Glomerular visceral epithelial cell (primary cell): ENCODE results near the gene ARHGEF7.
"Not testable (repeated sequence)": the region's sequence is repeated elsewhere in the genome, so short reads cannot be mapped to it uniquely, and the experiment has no call there.

Experiments used
- DNase-seq: peaks from one replicate; pipeline ENCODE4 v3.0.0-alpha.2; 2016; ENCODE audit errors: extremely low spot score

The ARHGEF7 gene

DNA sequence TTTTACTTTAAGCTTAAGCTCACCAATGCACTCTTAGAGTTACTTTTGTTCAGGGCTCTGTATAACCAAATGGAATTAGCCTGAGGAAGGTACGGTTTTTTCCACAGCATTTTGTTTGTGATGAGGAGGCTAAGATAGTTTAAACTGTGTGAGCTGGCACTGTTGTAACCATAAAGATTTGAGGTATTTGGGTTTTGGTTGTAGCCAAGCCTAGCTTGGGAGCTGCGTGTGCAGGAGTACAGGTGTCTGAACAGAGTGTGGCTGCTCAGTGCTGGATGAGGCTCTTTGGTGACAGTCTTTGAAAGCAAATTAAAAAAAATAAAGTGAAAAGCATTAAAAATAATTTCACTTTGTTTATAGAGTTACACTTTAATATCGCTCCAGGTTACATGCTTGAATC is 56.0 kb downstream of the ARHGEF7 start:
- DNase-seq, result no peak

DNA sequence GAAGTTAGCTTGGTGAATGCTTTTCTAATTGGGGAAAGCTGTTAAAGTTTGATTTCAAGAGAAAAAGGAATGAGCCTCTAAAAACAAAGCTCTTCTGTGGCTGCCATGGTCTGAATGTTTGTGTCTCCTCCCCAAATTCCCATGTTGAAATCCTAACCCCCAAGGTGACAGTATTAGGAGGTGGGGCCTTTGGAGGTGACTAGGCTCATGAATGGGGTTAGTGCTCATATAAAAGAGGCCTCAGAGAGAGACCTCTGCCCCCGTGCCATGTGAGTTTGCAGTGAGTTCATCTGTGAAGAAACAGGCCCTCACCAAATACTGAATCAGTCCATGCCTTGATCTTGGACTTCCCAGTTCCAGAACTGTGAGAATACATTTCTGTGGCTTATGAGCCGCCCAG is 56.5 kb downstream of the ARHGEF7 start:
- no peak for DNase-seq

DNA sequence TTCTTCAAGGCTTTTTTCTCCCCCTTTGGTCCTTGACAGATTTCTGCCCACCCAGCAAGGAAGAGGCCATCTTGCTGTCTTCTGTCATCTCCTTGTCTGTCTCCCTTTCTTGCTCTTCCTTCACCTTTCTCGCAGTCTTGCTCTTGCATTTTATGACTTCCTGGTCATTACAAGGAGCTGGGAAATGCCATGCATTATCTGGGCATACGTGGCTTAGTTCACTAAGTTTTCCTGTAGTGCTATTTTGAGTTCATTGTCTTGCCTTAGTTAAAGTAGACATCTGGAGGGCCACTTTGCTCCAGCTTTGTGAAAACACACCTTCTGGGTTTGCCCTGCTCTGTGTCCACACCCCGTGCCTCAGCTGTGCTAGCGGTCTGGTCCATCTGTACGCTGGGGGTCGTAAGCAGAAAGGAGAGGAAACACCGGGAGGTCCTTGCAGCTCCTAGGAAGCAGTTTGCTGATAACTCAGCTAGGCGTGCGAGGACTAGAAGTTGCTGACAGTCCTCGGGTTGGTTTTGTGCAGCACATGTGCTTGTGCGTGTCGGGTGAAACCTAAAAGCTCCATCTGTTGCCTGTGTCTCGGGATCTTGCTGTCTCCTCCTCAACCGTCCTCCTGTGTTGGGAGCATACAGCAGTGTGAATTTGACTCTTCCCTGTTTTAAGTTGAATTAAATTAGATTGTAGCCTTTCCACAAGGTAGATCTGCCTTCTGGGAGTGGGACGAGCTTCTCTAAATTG is 59.4 kb downstream of the ARHGEF7 start:
- no peak for DNase-seq

DNA sequence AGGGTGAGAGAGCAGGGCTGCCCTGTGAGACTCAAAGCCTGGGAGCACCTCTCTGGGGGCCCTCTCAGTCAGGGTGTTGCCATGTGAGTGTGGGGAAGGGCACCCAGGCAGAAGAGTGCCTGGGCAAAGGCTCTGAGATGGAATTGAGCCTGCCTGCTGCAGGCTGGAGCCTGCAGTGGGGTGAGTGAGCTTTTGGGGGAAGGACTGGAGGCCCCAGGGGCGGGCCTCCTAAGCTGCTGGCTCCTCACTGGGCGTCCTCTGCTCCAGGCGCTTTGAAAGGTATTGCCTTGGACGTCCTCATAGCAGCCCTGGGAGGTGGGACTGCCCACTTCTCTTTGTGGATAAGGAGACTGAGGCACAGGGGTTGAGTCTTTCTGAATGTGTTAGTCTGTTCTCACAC is 60.3 kb downstream of the ARHGEF7 start:
- no peak for DNase-seq

- DNase-seq, result no peak
Measured at GRCh38 chr13:111175935-111176334, 60.8 kb downstream of the ARHGEF7 start.

- no peak for DNase-seq
Measured at GRCh38 chr13:111176421-111176820, 61.3 kb downstream of the ARHGEF7 start.

DNA sequence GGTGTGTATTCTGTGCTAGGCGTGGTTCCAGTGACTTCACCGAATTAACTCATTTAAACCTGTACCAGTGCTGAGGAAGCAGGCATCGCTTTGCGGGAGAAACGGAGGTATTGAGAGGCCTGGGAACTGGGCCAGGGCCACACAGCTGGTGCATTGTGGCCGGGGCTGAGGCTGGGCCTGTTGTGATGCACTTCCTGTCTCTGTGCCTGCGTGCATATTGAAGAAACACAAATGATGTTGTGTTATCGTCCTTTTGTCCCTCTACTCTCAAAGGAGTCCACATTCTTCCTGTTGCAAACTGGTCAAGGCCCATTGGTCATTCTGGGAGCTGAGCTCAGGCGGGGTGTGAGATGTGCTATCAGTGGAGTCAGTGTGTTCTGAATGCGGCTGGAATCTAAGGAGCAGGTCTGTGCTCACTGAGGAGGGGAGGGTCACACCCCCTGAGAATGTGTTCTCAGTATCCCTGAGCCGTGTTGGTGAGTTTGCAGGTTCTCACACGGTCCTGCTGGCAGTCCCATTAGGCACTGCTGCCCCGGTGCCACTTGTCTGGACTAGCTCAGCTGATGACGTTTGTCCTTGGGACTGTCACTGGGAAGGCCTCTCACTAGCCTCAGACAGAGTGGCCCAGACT is 62.1 kb downstream of the ARHGEF7 start:
- no peak for DNase-seq

DNA sequence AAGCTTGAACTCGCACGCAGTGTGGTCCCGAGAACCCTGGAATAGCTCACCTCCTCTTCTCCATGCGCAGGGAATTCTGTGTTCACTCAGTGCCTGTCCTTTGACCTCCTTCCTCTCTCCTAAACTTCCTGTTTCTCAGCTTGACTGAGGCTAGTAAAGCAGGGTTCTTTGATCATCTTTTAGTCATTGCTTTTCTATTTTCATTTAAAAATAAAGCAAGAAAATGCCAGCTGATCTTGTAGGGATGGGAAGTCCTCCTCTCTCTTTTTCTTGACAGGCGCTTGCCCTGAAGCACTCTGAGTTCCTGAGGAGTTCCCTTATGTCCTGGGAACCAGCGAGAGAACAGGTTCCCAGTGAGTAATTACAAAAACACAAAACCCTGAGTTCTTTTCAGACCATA is 62.8 kb downstream of the ARHGEF7 start:
- no peak for DNase-seq

GRCh38 chr13:111178402-111178801 is 63.3 kb downstream of the ARHGEF7 start:
- no peak for DNase-seq

GRCh38 chr13:111179908-111180760 is 65.0 kb downstream of the ARHGEF7 start:
- DNase-seq, result no peak

- DNase-seq, result no peak
Measured at GRCh38 chr13:111181977-111182376, 66.9 kb downstream of the ARHGEF7 start.

- no peak for DNase-seq
Measured at GRCh38 chr13:111183087-111183645, 68.1 kb downstream of the ARHGEF7 start.

DNA sequence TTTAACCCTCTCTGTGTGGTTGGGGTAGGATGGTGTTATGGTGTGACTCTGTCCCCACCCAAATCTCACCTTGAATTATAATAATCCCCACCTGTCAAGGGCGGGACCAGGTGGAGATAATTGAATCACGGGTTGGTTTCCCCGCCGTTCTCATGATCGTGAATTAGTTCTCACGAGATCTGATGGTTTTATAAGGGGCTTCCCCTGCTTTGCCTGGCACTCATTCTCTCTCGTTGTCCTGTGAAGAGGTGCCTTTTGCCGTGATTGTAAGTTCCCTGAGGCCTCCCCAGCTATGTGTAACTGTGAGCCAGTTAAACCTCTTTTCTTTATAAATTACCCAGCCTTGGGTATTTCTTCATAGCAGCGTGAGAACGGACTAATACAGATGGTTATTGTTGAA is 68.8 kb downstream of the ARHGEF7 start:
- no peak for DNase-seq

- no peak for DNase-seq
Measured at GRCh38 chr13:111184458-111185401, 69.6 kb downstream of the ARHGEF7 start.

- no peak for DNase-seq
Measured at GRCh38 chr13:111186305-111186935, 71.3 kb downstream of the ARHGEF7 start.

GRCh38 chr13:111187960-111188541 is 72.9 kb downstream of the ARHGEF7 start:
- DNase-seq, result peak; percentile 41

DNA sequence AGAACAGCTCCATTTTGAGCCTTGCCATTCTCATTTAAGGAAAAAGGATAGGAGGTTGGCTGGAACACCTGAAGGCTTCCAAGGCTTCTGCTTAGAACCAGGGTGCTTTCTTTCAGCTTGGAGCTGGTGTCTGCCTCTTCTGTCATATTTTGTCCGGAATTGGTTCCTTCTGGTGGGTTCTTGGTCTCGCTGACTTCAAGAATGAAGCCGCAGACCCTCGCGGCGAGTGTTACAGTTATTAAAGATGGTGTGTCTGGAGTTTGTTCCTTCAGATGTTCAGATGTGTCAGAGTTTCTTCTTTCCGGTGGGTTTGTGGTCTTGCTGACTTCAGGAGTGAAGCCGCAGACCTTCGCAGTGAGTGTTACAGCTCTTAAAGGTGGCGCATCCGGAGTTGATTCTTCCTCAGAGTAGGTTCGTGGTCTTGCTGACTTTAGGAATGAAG is 74.0 kb downstream of the ARHGEF7 start:
- DNase-seq, result not testable (repeated sequence)

DNA sequence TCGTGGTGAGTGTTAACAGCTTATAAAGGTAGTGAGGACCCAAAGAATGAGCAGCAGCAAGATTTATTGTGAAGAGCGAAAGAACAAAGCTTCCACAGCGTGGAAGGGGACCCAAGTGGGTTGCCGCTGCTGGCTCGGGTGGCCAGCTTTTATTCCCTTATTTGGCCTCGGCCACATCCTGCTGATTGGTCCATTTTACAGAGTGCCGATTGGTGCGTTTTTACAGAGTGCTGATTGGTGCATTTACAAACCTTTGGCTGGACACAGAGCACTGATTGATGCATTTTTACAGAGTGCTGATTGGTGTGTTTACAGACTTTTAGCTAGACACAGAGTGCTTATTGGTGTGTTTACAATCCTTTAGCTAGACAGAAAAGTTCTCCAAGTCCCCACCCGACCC is 74.4 kb downstream of the ARHGEF7 start:
- DNase-seq, result not testable (repeated sequence)

- DNase-seq, result not testable (repeated sequence)
Measured at GRCh38 chr13:111193223-111193622, 78.1 kb downstream of the ARHGEF7 start.

- DNase-seq, result peak; percentile 75
Measured at GRCh38 chr13:111194651-111195050, 79.5 kb downstream of the ARHGEF7 start.
